Activated T-cell treated with anti-CD3 and anti-CD28 coated beads for 24 hours (primary cell): Measurements from ENCODE around the gene COMMD8.

Source experiments
- DNase-seq: peaks from one replicate; pipeline ENCODE4 v3.0.0-alpha.2; 2020; ENCODE audit warnings: low read depth

COMMD8 gene

GRCh38 chr4:47471591-47471990, 8.1 kb upstream of the COMMD8 start:
- no peak for DNase-seq

GRCh38 chr4:47471064-47471463, 7.6 kb upstream of the COMMD8 start:
- DNase-seq, result no peak

GRCh38 chr4:47469951-47470350, 6.4 kb upstream of the COMMD8 start:
- no peak for DNase-seq

- no peak for DNase-seq
Measured at GRCh38 chr4:47468706-47469365, 5.3 kb upstream of the COMMD8 start.

GRCh38 chr4:47466056-47466785, 2.7 kb upstream of the COMMD8 start:
- DNase-seq, result no peak

DNA sequence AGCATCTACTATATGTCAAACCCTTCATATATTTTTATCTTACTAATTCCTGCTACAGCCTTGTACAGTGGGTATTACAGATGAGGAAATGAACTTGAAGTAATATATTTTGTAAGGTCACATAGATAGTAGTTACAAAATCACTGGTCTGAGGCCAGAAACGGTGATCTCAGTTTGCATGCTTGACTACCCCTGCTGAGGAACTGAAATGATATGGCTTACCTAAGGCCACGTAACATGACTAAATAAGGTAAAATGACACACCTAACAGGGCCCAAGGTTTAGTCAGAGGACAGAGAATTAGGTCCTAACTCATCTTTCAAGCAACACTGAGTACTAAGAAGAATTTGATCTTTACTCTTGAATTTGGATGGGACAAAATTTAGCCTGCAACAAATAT, 1.5 kb upstream of the COMMD8 start:
- no peak for DNase-seq

GRCh38 chr4:47462799-47463234, 685 bp downstream of the COMMD8 start:
- DNase-seq, result no peak

- no peak for DNase-seq
Measured at GRCh38 chr4:47451657-47452056, 11.8 kb downstream of the COMMD8 start.

GRCh38 chr4:47444031-47444430, 19.5 kb downstream of the COMMD8 start:
- no peak for DNase-seq

DNA sequence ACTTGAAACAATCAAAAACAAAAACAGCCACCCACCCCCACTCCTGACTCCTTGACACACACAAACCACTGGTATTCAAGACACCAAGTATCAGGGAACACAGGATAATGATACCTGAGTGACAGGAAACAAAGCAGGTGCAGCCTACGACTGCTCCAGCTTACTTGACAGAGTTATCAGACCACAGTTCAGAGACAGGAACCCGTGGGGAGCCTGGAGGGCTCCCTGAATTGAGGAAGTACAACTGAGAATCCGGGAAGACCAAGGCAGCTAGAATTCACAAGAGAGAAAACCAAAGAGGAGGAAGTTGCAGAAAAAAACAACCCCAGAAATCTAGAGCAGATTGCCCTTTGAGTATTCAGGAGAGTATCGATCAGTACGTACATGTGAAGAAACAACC, 20.5 kb downstream of the COMMD8 start:
- DNase-seq, result no peak

- no peak for DNase-seq
Measured at GRCh38 chr4:47434931-47435330, 28.6 kb downstream of the COMMD8 start.

GRCh38 chr4:47432749-47433148, 30.8 kb downstream of the COMMD8 start:
- no peak for DNase-seq

DNA sequence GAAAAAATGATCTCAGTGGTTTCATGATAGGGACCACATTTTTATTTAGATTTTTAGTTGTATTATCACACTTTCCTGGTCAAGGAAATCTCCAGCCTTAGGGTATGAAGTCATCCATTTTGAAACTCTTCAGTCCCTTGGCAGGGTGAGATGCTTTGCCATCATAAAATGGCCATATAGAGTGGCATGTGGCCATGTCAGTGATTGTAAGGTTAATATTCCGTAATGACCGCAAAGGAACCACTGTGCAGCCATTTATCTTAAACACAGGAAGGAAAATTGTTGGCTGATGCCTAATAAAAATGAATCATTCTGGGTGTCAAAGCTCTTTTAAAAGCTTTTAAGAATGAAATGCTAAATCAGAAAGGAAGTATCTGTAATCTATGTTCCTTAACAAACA, 35.6 kb downstream of the COMMD8 start:
- DNase-seq, result no peak

GRCh38 chr4:47425628-47426027, 37.9 kb downstream of the COMMD8 start:
- DNase-seq, result no peak

GRCh38 chr4:47419296-47419695, 44.2 kb downstream of the COMMD8 start:
- DNase-seq, result no peak

- no peak for DNase-seq
Measured at GRCh38 chr4:47418147-47418546, 45.4 kb downstream of the COMMD8 start.

DNA sequence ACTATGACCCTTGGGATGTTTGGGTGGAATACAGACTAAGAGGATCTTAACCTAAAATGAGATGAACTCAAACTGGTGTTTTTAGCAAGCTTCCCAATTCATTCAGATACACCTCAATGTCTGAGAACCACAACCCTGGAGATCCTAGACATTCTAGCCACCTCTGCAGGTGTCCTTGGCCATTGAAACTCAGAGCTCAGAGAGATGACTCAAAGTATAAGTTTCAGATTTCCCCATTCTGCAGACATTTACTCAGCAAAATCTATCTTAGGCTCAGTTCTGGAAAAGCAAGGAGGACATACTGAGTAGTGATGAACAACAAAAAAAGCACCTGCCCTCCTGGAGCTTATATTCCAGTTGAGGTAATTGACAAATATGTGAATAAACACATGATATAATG, 47.8 kb downstream of the COMMD8 start:
- no peak for DNase-seq

DNA sequence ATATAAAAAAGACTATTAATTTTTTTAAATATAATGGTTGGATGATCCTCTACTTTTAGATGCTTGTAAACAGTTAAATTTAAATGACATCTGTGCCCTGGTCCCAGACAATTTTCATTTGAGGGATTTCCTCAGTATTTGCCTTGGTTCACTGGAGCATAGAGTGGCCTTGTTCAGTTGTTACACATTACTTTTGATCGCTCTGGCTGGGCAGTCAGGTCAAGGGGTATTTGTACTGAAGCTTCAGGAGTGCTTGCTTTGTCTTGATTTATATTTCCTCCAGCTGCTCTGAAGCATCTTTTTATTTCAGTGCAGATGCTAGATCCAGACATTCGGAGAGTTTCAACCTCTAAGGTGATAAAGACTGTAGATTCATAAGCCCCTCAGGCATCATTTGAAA, 50.0 kb downstream of the COMMD8 start:
- no peak for DNase-seq

DNA sequence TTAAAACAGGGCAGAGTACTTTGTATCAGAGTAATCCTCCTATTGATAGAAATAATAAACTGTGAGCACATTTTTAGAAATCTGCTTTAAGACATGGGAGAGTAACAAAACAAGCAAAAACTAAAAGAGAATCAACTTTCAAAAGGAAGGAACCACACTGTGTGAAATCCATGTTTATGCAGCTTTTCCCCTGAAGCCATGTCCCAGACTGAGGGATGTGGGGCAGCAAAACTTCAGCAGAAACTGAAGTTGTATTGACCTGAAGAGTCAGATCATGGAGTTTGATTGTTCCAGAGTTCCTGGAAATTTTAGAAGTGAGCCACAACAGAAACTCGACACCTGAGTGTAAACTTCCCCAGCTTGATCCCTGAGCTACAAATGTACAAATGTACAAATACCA, 53.2 kb downstream of the COMMD8 start:
- no peak for DNase-seq

- no peak for DNase-seq
Measured at GRCh38 chr4:47406408-47406807, 57.1 kb downstream of the COMMD8 start.
